KBM-7 (cell line): ENCODE data around the gene HPSE2.
A peak's percentile ranks its signal among the peaks of the same experiment; 100 is the strongest.
"Not testable (repeated sequence)": the region's sequence is repeated elsewhere in the genome, so short reads cannot be mapped to it uniquely, and the experiment has no call there.

Source experiments
- DNase-seq: peaks from one replicate; pipeline ENCODE4 v3.0.0-alpha.2; 2015
- in situ Hi-C: fragments of 300-500 bp; cut with MboI; formaldehyde crosslinking; loops from 2 replicates; pipeline ENCODE4 v1.14.3; 2020; ENCODE audit warnings: low sequenced_read_pairs, low pct_unique_long_range_greater_than_20kb, mixed read lengths

Gene HPSE2

DNA sequence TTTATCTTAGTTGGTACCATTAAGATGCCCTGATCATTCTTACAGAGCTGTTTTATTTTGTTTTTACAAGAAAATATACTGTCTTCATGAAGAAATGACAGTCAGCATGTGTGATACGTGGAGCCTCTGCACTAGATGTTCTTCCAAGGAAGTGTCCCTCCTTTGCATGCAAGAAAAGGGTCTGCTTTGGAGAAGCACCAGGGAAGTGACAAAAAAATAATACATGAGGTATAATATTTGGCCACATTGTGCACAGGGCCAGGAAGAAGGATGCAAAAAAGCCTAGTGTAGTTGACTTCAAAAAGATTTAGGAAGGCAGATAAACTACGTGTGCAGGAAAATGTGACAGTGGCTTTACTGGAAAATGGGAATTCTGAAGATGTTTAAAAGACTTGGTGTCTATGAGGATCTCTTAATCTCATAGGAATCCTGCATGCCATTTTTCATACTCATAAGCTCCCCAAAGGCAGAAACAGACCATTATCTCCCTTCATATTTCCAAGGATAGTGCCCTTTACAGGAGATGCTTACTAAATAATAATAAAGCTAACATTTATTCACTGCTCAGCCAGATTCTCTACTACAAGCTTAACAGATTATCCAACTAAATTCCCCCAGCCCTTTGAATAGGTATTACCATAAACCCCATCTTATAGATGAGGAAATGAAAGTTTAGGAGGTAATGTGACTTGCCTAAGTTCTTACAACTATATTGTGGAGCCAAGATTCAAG, 284.2 kb downstream of the HPSE2 start:
- in situ Hi-C loops: no loop called here

DNA sequence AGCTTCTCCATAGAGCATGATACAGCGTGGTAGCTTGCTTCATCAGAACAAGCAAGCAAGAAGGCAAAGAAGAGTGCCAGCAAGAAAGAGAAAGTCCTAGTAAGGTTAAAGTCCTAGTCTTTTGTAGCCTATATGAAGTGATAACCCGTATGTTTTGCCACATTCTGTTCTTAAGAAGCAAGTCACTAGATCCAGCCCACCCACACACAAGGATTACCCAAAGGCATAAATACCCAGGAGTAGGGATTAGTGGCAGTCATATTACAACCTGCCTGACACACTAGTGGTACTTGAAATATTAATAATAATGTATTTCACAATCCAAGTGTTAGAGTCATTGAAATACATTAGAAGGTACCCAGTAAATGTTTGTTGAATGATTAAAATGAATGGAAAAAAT, 285.5 kb downstream of the HPSE2 start:
- no peak for DNase-seq
- in situ Hi-C loops: no loop called here

More for the DNA sequence above, 284.2 kb downstream of the HPSE2 start:
- DNase-seq: no peak

DNA sequence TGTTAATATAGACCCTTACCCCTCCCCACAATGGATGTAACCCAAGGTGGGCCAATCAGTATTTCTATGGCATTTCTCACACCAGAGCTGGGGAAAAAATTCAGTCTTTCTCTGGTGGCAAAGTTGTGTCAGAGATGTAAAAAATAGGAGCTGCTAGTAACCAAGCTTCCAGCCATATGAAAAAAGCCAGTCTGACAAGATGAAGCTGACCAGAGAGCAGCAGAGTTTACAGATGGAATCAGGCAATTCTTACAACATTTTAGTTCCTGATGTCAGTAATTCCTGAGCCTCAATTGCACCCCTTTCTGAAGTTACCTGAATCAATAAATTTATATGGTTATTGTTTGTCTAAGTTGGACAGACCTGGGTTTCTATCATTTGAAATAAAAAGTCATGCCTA, 286.3 kb downstream of the HPSE2 start:
- in situ Hi-C loops: no loop called here
- no peak for DNase-seq

DNA sequence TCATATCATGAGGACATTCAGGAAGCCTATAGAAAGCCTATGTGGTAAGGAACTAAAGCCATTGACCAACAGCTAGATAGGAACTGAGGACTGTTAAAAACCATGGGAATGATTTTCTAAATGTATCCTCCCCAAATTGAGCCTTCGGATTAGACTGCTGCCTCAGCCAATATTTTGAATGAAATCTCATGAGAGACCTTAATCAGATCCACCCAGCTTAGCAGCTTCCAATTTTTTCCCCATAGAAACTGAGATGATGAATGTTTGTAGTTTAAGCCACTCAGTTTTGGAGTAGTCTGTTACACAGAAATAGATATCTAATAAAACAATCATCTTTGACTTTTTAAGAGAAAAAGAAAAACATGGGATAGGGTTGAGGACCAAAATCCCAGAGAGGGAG, 292.0 kb downstream of the HPSE2 start:
- in situ Hi-C loops: no loop called here

DNA sequence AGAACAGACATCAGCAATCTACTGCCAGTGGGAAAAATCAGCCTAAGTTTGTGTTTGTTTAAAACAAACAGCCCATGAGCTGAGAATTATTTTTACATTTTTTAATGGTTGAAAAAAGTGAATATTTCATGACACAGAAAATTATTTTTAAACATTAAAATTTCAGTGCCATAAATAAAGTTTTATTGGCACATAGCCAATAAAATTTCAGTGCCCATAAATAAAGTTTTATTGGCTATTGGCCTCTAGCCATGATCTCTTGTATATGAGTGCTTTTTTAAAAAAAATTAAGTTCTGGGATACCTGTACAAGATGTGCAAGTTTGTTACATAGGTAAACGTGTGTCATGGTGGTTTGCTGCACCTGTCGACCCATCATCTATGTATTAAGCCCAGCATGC, 305.9 kb downstream of the HPSE2 start:
- in situ Hi-C loops: no loop called here
- DNase-seq: no peak

More for the DNA sequence above, 292.0 kb downstream of the HPSE2 start:
- no peak for DNase-seq

DNA sequence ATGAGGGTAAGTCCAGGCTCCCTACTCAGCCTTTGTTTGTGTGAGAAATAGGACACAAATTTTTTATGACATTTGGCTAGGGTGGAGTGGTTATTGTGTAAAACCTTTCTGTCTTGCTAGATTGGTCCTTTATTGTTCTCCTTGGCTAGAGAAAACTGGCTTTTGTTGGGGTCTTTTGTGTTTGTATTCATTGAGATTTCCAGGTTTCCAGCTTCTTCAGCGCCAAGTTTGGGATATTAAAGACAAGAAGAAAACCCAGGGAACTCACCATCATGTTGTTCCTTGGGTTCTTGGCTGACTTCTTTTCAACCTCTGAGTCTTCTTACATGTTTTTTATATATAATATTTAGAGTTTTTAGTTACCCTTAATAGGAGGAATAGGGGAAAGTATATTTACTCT, 310.0 kb downstream of the HPSE2 start:
- in situ Hi-C loops: no loop called here
- DNase-seq: no peak

DNA sequence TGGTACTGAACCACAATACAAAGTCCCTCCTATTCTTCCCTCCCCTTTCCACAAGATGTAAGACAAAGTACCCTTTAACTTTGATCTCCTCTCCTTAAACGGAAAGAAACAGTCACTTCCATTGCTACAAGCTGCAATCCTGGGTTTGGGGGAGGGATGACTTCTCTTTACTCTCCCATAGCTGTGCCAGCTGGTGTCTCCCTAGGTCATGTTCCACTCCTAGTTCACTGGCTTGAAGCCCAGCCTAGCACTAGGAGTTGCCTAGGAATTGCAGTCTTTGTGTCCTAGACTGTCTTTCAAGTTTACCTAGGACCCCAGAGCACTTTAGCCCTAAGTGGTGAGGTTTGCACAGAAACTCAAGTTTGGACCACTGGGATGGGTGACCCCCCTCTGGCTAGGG, 311.1 kb downstream of the HPSE2 start:
- DNase-seq: no peak
- in situ Hi-C loops: no loop called here

DNA sequence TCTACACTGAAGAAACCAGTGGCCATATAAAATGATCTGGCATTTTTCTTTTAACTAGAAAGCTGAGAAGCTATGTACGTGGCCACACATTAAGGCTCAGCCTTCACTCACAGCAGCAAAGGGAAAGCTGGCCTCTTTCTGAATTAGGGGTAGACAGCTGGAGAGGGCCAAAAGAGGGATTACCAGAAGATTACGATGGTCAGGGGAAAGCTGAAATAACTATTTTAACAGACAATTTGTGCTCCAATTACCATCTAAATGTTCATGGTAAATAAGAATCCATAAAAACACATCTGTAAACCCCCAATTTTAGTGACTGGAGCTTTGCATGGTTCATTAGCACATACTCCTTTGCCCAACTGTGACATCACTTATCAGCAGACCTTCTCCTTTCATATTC, 314.3 kb downstream of the HPSE2 start:
- in situ Hi-C loops: no loop called here
- no peak for DNase-seq

DNA sequence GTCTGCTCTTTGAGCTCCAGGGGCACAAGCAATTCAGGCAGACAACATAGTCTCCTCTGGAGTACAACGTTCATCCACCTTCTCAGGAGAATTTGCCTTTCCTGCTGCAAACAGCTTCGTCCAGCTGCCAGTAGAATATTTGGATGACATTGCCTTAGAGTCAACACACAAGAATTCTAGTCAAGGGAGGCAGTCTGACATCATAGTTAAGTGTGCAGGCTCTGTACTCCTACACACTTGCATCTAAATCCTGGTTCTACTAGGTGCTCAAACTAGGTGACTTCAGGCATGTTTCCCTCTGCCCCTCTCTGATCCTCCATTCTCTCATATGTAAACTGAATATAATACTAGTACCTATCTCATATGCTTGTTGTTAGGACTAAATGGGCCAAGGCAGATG, 314.8 kb downstream of the HPSE2 start:
- no peak for DNase-seq
- in situ Hi-C loops: no loop called here

DNA sequence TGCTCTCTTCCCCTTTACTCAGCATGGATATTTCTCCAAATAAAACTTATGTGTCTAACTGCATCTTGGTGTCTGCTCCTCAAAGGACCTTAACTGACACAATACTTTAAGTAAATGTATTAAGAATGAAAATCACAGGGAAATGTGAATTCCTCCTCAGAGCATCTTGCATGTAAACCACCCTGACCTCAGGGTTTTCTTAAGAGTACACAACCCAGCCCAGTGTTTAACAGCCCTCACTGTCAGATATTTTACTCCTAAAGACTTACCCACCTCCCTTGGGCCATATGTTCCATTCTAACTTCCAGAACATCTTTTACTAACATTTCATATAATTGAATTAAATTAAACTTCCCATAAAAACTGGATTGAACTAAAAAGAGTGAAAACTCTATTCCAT, 315.3 kb downstream of the HPSE2 start:
- DNase-seq: no peak
- in situ Hi-C loops: no loop called here

DNA sequence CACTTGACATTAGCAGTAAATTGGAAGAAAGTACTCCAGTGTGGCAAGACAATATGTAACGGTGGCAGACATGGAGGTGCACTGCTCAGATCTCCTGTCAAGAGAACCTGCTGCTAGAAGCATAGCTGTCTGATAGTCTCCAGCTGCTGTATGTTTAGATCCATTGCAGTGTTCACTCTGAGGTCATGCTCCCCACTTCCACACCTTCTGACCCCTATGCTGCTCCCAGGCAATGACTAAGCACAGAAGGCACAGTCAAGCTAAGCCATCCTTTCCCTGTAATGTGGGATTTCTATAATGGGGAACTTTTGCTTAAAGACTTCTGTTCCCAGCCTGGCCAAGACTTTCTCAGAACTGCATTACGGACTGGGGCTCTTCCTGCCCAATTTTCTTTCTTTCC, 315.8 kb downstream of the HPSE2 start:
- no peak for DNase-seq
- in situ Hi-C loops: no loop called here

DNA sequence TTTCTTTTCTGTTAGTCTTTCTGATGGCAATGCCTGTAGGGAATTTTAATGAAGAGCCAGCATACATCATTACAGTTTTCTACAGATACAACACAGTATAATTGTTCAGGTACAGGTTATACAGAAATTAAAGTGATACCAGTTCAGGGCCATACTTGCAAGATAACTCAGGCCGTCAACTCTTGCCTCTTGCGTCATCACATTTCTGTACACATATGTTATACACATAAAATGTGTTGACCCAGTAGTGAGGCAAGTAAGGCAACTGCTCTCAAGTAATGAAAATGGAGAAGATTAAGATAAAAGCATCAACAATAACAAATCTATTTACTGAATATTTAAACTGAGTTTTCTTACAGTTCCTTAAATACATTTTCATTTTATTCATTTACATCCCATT, 317.8 kb downstream of the HPSE2 start:
- in situ Hi-C loops: no loop called here
- no peak for DNase-seq

DNA sequence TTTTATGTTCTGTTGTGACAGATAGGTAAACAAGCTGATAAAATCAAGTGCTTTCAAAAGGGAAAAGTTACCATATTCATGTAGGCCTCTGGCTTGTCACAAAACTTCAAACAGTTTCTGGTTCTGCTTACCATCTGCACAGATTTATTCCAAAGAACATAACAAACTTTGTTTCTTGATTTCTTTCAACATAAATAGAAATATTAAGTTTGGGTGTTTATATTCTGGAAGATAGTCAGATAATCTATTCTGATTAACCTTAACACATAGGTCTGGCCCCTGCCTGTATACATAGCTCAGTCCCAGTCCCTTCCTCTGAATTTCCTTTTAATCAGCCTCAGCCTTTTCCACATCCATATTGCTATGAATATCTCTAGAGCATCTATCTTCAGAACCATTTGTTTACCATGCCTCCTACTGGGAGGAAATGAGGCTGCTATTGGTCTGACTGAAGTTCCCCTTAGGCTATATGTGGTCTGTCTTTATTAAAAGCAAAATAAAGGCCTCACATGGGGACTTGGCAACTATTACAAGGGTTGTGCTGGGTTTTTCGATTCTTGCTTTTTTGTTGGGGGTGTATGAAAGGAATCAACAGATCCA, 319.0 kb downstream of the HPSE2 start:
- in situ Hi-C loops: no loop called here
- DNase-seq: no peak

DNA sequence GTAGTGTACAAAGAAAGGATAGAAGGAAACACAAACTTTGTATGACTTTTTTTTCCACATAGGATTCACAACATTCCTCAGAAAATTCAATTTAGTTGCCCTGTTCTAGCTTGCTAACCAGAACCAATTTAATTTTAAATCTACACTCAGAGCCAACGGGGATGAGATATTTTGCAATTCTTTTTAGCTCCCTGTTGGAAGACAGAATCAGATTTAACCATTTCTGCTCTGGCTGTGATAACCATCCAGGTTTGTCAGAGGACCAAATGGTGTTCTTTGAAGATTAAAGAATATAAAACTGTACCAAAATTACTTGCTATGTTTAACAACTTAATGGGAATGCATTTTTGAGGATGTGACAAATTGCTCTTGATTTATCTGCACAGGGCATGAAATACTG, 319.7 kb downstream of the HPSE2 start:
- in situ Hi-C loops: no loop called here

DNA sequence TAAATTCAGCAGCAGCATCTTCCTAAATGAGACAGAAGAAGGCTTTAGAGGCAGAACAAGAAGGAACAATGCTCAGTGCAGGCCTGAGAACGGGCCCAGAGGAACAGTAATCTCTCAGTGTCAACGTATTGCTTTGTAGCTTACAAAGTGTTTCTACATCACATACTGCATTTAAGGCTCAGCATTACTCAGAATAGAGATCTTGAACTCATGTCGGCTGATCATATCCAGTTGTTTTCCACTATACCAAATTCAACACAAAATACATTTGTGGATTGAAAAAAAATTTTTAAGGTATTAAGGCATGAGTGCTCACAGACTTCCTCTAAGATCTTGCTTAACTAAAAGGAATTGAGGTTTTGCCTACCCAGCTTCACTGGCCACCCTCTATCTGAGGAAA, 325.1 kb downstream of the HPSE2 start:
- in situ Hi-C loops: no loop called here
- no peak for DNase-seq

More for the DNA sequence above, 319.7 kb downstream of the HPSE2 start:
- no peak for DNase-seq

DNA sequence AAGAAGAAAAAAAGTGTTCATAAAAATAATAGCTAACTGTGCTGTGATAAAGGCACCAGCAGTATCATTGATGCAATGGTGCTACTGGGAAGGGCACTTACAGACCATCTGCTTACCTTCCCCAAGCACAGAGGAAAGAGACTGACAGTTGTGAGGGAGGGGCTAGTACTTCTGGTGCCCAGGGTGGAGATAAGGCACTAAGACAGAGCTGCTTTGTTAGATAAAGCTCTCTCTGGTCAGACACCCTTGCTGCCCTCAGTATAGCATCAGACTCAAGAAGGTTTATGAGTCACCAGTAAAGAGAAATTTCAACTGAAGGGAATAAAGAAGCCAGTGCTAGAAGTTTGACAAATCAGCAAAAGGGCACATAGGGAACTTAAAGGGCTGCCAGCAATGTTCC, 325.6 kb downstream of the HPSE2 start:
- in situ Hi-C loops: no loop called here
- DNase-seq: peak; percentile 8

DNA sequence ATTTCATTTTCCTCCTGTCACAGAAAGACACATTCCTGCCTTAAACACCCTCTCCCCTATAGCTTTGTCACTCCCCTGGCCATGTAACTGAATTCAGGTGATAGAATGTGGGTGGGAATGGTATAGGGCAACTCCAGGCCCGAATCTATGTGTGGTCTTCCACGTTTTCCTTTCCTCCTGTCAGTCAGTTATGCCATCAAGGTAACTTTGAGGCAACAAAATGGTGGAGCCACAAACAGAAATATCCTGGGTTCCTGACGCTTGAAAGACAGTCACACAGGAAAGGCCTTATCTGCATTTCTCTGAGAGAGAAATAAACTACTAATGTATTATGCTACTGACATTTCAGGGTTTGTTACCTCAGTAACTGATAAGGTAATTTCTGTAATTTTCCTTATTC, 326.8 kb downstream of the HPSE2 start:
- in situ Hi-C loops: no loop called here
- no peak for DNase-seq

DNA sequence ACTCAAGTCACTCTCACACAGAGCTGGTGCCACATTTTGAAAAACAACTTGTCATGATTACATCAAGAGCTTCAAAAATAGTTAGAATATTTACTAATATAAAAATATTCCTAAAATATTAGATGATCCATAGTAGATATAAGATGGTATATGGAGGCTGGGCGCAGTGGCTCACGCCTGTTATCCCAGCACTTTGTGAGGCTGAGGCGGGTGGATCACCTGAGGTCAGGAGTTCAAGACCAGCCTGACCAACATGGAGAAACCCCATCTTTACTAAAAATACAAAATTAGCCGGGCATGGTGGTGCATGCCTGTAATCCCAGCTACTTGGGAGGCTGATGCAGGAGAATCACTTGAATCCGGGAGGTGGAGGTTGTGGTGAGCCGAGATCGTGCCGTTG, 327.4 kb downstream of the HPSE2 start:
- DNase-seq, in situ Hi-C loops: not testable (repeated sequence)

DNA sequence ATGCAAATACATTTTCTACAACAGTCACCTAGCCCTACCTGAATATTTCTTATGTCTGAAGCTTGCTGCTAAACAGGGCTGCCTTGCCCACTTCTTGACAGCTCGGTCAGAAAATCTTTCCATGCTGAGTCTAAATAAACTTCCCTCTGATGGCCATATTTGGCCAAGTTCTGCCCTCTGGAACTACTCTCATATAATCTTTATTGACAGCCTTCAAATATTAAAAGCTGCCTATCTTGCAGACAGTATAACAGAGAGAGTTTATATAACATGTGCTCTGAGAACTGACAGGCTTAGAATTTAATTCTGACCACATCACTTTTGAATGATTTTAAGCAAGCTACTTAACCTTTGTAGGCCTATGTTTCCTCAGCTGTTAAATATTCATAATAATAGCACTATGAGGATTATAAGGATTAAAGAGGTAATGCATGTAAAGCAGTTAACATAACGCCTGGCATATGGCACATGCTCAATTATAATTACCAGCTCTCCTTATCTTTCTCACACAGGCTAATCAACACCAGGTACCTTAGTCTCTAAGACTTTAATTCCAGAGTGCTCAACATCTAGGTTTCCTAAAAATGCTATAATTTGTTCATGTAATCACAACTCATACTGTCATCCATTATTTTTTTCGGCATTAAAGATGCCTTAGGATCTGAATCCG, 334.1 kb downstream of the HPSE2 start:
- in situ Hi-C loops: no loop called here
- DNase-seq: no peak

DNA sequence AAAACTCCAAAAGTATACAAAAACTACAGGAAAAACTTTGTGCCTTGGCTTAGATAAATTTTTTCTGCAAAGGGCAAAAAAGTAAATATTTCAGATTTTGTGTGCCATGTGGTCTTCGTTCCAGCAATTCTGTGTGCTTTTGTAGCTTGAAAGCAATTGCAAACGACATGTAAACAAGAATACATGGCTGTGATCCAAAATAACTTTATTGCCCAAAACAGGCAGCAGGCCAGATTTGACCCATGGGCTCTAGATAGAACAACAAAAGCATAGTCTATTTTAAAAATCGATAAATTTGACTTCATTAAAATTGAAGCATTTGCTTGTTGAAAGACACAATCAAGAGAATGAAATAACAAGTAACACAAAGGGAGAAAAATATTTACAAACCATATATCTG, 336.6 kb downstream of the HPSE2 start:
- in situ Hi-C loops: no loop called here
- DNase-seq: no peak

DNA sequence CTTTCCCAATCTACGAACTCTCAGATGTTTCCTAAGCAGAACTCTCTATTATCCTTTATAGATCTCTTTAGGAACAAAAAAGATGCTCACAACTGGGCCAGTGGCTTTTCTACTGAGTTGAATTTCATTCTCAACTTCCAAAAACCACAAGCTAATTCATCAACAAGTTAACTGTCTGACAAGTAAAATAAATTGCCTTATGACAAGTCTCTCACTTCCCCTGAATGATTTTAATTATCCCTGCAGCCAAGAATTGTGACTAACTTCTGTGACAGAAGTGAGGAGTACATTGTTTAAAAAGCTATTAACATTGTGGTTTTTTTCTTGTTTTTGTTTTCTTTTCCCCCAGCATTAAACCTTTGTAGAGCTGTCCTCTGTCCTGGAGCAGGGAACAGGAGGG, 343.1 kb downstream of the HPSE2 start:
- no peak for DNase-seq
- in situ Hi-C loops: no loop called here
